CD4-positive, alpha-beta T cell (primary cell): Measurements from ENCODE around the gene RPL23. TPM values are rescaled to one million over a fixed set of nuclear protein-coding genes. Genes with fewer than 3 reads are reported as not detected.
A peak's percentile ranks its signal among the peaks of the same experiment; 100 is the strongest.

Source experiments
- ATAC-seq: fragments of 200-7000 bp; cut with Tn5 transposase; one replicate; pipeline ENCODE4 v1.10.0; 2022; ENCODE audit warnings: mild to moderate bottlenecking; ENCODE audit not compliant: poor library complexity
- CTCF ChIA-PET: fragments of 350-600 bp; sonication (Branson Sonifier 250); formaldehyde crosslinking; loops from one replicate; lab custom pipeline; 2021; ENCODE audit warnings: antibody characterized with exemption, inconsistent platforms; lab: Charles Lee
- POLR2A ChIA-PET: fragments of 350-600 bp; sonication (Branson Sonifier 250); formaldehyde crosslinking; loops from one replicate; lab custom pipeline; 2021; ENCODE audit warnings: antibody characterized with exemption, inconsistent platforms; lab: Charles Lee
- DNase-seq, 14 experiments: peaks; one replicate each; pipeline ENCODE4 v3.0.0-alpha.2; 2013 to 2020; ENCODE audit warnings: mixed read lengths in 2 of 14
- H3K27ac ChIP-seq, 2 donors: one replicate each; pipeline versions ENCODE4 v1.5.1 to v1.7.0; 2013; ENCODE audit warnings: low read length in 2 of 2, low read depth in 1 of 2, mild to moderate bottlenecking in 1 of 2
- H3K27me3 ChIP-seq, 2 experiments: 1 replicate in 1 of 2; 2 replicates in 1 of 2; pipeline versions ENCODE4 v1.6.1 to v1.7.0; 2013; ENCODE audit warnings: low read length in 2 of 2, control low read depth in 1 of 2, mild to moderate bottlenecking in 1 of 2, moderate library complexity in 1 of 2; ENCODE audit not compliant: insufficient read depth in 2 of 2, control insufficient read depth in 1 of 2
- H3K36me3 ChIP-seq: one replicate; pipeline ENCODE4 v1.6.1; 2013; ENCODE audit warnings: low read length, control low read depth; ENCODE audit not compliant: insufficient read depth
- H3K4me1 ChIP-seq: one replicate; pipeline ENCODE4 v1.6.1; 2013; ENCODE audit warnings: low read length, control low read depth; ENCODE audit not compliant: insufficient read depth
- H3K4me3 ChIP-seq: one replicate; pipeline ENCODE4 v1.5.1; 2013; ENCODE audit warnings: mild to moderate bottlenecking, low read length, moderate library complexity
- H3K9me3 ChIP-seq, 2 experiments: 1 replicate in 1 of 2; 2 replicates in 1 of 2; pipeline versions ENCODE4 v1.6.1 to v1.7.0; 2013; ENCODE audit warnings: low read length in 2 of 2, mild to moderate bottlenecking in 2 of 2, control low read depth in 1 of 2, moderate library complexity in 1 of 2; ENCODE audit not compliant: control insufficient read depth in 1 of 2, insufficient read depth in 1 of 2
- H3K27ac Mint-ChIP-seq: one replicate; pipeline ENCODE4 v1.8.0; 2020; ENCODE audit warnings: mixed read lengths
- H3K27me3 Mint-ChIP-seq: one replicate; pipeline ENCODE4 v1.8.0; 2021; ENCODE audit warnings: mixed read lengths
- H3K36me3 Mint-ChIP-seq: one replicate; pipeline ENCODE4 v1.8.0; 2021; ENCODE audit warnings: low read depth, mixed read lengths
- H3K4me1 Mint-ChIP-seq: one replicate; pipeline ENCODE4 v1.8.0; 2021; ENCODE audit warnings: low read depth, mixed read lengths
- H3K4me3 Mint-ChIP-seq: one replicate; pipeline ENCODE4 v1.8.0; 2020; ENCODE audit warnings: mild to moderate bottlenecking, mixed read lengths
- H3K9me3 Mint-ChIP-seq: one replicate; pipeline ENCODE4 v1.8.0; 2020; ENCODE audit warnings: mixed read lengths
- intact Hi-C, 2 experiments: fragments of 100-400 bp; cut with DNase I in 1 of 2; cut with micrococcal nuclease in 1 of 2; formaldehyde crosslinking; loops; one replicate each; pipeline versions ENCODE4 v1.15.1 to v1.9.0; 2023 to 2025; cut with DNase I, micrococcal nuclease
- total RNA-seq, 174 experiments: library from RNA in 2 of 174; stranded (reverse) in 2 of 174; gene quantifications; one replicate each; pipeline ENCODE4 v1.2.3 and lab custom pipeline; 2021 to 2026
- TF ChIP-seq, protein P1 (sequence below): fragments of 200-600 bp; IDR thresholded peaks from one replicate; pipeline ENCODE4 v1.8.0; 2022; ENCODE audit warnings: antibody characterized with exemption, mild to moderate bottlenecking

Gene RPL23
- total RNA-seq, 2 experiments from 2014 or later, result 2,293 to 2,296 TPM

DNA sequence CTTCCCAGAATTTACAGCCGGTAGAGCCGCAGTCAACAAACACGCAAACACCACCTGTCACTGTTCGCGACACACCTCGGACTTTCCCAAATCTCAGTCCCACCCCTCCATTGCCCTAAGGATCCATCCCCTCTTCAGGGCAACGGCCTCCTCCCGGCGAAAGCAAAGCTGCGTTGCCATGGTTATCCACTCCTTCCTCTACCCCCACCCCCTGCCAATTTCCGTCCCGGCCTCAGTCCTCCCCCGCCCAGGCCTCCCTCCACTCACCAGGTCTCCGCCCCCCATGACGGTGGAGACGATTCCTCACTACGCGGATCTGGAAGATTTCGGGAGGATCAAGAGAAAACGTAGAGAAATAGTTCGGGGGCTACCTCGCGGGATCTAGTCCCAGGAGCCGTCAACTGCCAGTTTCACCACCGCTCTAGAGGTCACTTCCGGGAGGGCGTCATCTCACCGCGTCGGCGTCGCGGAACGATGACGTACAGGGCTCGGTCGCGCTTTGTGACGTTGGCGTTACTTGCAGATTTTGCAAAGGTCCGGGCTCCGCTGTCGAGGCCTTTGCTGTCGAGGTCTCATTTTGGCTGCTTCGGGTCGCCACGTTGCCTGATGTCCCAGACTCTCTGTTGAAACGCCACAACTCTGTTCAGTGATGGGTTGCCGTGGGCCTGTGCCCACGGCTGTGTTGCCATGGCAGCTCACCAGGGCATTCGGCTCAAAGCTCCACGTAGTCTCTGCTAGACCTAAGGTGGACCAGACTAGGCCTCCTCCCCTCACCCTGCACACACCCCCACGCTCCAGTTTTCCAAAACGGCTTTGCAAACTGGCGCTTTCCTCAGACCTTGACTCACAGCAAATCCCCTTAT, 28.4 kb downstream of the RPL23 start, which contains the start of gene CWC25:
Gene CWC25 (minus strand): TSS at position 423 of the 863 bp plus-strand sequence. CDS start 138 bp downstream, at position 285.
- H3K27me3 ChIP-seq, result no peaks in the 10 kb centered on the region
- H3K4me1 Mint-ChIP-seq, result peaks cover 37% of the 10 kb centered on the region
- DNase-seq (peak; percentile 90 to 100 (median 94)), ATAC-seq (peak; percentile 81)
- no peaks in the 10 kb centered on the region for H3K9me3 Mint-ChIP-seq
- H3K27me3 Mint-ChIP-seq, result peaks cover 5% of the 10 kb centered on the region
- peak within 1 kb of the TSS; percentile 99 for H3K4me3 Mint-ChIP-seq
- H3K36me3 ChIP-seq, result peaks cover 10% of the 10 kb centered on the region
- ChIA-PET POLR2A (interaction anchor here (0.7 to 2.6 kb wide), 13 partner anchors 21 to 375 kb away, joined by 3 to 55 read pairs (median 3); partner anchors contain the start of genes LASP1, PIP4K2B, RPL19 and RPL23), CTCF (interaction anchor here (1.0 to 2.1 kb wide), 4 partner anchors 29 to 328 kb away, joined by 3 to 7 read pairs (median 4); partner anchors contain the start of gene RPL23)
- H3K27ac ChIP-seq, result peak within 1 kb of the TSS; percentile 94 to 95
- peaks cover 39% of the 10 kb centered on the region for H3K36me3 Mint-ChIP-seq
- TF ChIP-seq, protein P1, sequence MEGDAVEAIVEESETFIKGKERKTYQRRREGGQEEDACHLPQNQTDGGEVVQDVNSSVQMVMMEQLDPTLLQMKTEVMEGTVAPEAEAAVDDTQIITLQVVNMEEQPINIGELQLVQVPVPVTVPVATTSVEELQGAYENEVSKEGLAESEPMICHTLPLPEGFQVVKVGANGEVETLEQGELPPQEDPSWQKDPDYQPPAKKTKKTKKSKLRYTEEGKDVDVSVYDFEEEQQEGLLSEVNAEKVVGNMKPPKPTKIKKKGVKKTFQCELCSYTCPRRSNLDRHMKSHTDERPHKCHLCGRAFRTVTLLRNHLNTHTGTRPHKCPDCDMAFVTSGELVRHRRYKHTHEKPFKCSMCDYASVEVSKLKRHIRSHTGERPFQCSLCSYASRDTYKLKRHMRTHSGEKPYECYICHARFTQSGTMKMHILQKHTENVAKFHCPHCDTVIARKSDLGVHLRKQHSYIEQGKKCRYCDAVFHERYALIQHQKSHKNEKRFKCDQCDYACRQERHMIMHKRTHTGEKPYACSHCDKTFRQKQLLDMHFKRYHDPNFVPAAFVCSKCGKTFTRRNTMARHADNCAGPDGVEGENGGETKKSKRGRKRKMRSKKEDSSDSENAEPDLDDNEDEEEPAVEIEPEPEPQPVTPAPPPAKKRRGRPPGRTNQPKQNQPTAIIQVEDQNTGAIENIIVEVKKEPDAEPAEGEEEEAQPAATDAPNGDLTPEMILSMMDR, result no peak
- no peaks in the 10 kb centered on the region for H3K9me3 ChIP-seq
- peak within 1 kb of the TSS; percentile 66 for H3K4me3 ChIP-seq
- peak within 1 kb of the TSS; percentile 100 for H3K27ac Mint-ChIP-seq
- H3K4me1 ChIP-seq, result peaks cover 25% of the 10 kb centered on the region
- intact Hi-C loops, result loop anchor here (1.0 to 5.0 kb wide), 5 partner anchors 26 to 72 kb away; partner anchors contain the start of genes RPL23 (in 2 of the 2), PIP4K2B (in 1 of the 2) and PSMB3 (in 1 of the 2)

DNA sequence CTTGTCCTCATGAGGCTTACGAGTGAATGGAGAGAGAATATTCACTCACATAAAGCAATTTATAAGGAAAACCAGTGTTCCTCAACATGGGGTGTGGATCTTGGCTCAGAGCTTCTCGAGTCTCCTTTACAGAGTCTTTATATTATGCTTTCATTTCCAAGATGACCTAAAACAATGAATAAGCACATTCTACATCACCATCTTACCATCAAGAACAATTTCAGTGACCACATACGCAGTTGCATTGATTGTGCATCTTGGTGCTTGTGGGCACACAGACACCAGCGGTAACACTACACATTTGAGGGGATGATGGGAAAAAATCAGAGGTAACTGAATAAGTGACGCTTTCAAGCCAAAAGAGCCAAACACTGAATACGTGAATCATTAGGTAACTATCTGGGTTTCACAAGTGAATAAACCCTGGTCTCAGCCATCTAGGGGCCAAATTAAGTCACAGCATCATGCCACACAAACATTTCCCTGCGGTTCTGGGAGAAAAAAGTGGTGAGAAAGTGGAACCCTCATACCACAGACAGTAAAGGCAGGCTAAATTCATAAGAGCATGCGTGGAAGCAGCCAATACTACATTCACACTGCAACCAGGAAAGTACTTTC, 37.8 kb downstream of the RPL23 start:
- ChIA-PET CTCF (no interaction called here), POLR2A (no interaction called here)
- Mint-ChIP-seq H3K4me3 (no peak overlapping the region), H3K36me3 (peaks cover 63% of the 10 kb centered on the region), H3K4me1 (peaks cover 11% of the 10 kb centered on the region), H3K9me3 (no peaks in the 10 kb centered on the region), H3K27me3 (no peaks in the 10 kb centered on the region), H3K27ac (no peak overlapping the region)
- no peaks in the 10 kb centered on the region for H3K9me3 ChIP-seq
- H3K27me3 ChIP-seq, result no peaks in the 10 kb centered on the region
- H3K4me3 ChIP-seq, result no peak overlapping the region
- H3K36me3 ChIP-seq, result peaks cover 75% of the 10 kb centered on the region
- ATAC-seq (peak; percentile 52), DNase-seq (peak in 3 of 14 experiments; percentile 23 to 53 (median 46))
- peaks cover 6% of the 10 kb centered on the region for H3K4me1 ChIP-seq
- no peak overlapping the region for H3K27ac ChIP-seq
- TF ChIP-seq, protein P1, result no peak
- intact Hi-C loops, result no loop called here

DNA sequence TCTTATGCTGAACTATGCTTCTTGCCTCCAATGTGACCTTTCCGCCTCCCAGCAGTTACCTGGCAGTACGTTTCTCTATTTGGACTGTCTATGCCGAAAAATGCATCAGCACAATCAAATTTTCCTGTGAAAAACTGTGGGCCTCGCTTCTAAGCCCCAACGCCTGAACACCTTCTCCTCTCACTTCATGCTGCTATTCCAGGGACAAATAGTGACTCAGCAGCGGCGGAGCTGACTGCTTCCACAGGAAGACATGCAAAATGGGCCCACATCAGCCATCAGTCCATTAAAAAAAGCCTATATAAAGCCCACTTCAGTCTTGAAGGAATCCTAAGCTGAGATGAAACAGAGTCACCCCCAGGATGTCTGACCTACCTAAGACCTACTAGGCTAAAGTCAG, 43.7 kb downstream of the RPL23 start:
- Histone ChIP-seq H3K36me3 (peaks cover 75% of the 10 kb centered on the region), H3K27me3 (no peaks in the 10 kb centered on the region), H3K27ac (no peak overlapping the region), H3K4me3 (no peak overlapping the region), H3K4me1 (no peaks in the 10 kb centered on the region), H3K9me3 (no peaks in the 10 kb centered on the region)
- no peak for ATAC-seq
- H3K4me1 Mint-ChIP-seq, result no peaks in the 10 kb centered on the region
- ChIA-PET CTCF (no interaction called here), POLR2A (no interaction called here)
- H3K27ac Mint-ChIP-seq, result no peak overlapping the region
- no peaks in the 10 kb centered on the region for H3K27me3 Mint-ChIP-seq
- no peaks in the 10 kb centered on the region for H3K9me3 Mint-ChIP-seq
- no peak overlapping the region for H3K4me3 Mint-ChIP-seq
- TF ChIP-seq, protein P1, result no peak
- intact Hi-C loops, result loop anchor here in 1 of 2 experiments (10.0 kb wide), 1 partner anchor 595 kb away; the partner anchor contains the start of gene FBXL20
- no peak for DNase-seq
- H3K36me3 Mint-ChIP-seq, result peaks cover 65% of the 10 kb centered on the region
